ENCODE measurements around the gene BPGM.

BPGM gene

DNA sequence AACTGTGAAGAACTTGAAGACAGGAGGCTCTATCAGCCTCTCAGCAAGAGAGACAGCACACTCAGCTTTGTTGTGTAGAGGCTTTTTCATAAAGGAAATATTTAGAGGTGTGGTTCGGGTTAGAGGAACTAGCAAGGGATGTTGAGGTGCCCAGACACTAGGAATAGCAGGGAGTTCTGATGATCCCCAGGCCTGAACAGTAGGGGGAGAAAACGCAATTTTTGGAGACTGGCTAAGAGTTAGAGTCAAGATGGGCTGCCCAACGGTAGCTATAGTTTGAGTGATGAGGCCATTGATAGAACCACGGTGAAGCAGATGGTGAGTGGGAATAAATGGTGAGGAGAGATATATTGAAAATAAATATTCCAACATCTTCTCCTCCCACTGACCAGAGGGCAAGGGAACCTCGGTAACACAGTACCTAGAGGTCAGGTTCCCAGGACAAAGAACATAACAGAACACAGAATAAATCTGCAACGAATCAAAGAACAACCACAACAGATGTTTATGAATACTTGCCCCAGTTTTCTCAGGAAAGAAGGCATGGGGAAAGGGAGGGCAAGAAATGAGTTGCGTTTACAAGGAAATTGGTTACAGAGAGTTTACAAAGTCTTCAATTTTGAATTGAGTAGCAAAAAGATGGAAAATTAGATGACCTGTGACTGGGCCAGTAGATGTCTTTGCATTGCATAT lies 24.2 kb upstream of the BPGM start:
- TF ChIP-seq GATA3 (IDR thresholded peaks at IDR 0.05; ENCODE audit: low read depth, low read length): no peak
- no peak for TF ChIP-seq GATA2 (IDR thresholded peaks at IDR 0.05; ENCODE audit: low read depth, low read length)

DNA sequence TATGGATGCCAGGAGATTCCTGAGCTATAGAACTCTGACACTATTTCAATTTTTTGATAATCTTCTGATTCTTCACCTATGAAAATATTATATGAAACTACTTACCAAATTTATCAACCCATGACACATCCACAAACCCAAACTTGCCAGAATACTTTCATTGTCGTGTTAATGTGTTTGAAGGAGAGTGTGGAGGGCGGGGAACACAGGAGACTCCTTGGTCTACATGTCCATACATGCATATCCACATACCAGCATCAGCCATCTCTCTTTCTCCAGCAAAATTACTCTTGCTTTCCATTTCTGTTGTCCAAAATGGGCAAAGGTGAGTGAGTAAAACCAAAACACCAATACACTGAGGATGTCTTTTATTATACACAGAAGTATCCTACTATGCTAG lies 23.5 kb upstream of the BPGM start:
- TF ChIP-seq GATA3 (IDR thresholded peaks at IDR 0.05; ENCODE audit: low read depth, low read length) (no peak), GATA2 (IDR thresholded peaks at IDR 0.05; ENCODE audit: low read depth, low read length) (no peak)

DNA sequence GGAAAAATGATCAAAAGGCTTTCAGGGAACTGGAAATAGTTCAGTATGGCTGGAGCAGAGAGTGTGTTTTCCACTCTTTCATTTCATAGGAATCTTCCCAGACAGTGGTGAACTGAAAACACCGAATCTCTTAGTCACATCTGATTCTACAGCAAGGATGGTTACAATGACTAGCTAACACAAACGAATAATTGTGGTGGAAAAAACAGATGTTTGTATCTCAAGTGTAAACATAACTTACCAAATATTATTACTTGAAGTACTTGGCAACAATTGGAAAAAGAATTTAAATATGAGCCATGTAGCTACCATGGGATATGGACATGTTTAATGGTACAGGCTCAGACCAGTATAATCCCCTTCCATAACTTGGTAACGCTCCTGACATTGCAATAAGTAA lies 21.1 kb upstream of the BPGM start:
- TF ChIP-seq GATA3 (IDR thresholded peaks at IDR 0.05; ENCODE audit: low read depth, low read length) (no peak), GATA2 (IDR thresholded peaks at IDR 0.05; ENCODE audit: low read depth, low read length) (no peak)

DNA sequence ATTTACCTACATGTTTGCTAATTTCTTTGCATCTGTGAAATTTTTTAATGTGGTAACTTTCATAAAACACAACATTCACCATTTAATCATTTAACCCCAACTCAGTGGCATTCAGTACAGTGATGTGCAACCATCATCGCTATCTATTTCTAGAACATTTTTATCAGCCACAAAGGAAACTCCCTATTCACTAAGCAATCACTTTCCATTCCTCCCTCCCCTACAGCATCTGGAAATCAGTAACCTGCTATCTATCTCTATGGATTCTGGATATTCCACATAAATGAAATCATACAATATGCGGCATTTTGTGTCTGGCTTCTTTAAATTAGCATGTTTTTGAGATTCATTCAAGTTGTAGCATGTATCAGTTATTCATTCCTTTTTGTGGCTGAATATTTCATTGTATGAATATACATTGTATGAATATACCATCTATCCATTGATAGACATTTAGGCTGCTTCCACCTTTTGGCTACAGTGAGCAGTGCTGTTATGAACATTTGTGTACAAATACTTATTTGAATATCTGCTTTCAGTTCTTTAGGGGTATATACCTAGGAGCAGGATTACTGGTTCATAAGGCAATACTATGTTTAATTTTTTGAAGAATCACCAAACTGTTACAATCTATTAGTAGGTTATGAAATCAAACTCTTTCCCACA lies 19.4 kb upstream of the BPGM start:
- TF ChIP-seq GATA3 (IDR thresholded peaks at IDR 0.05; ENCODE audit: low read depth, low read length) (no peak), GATA2 (IDR thresholded peaks at IDR 0.05; ENCODE audit: low read depth, low read length) (no peak)

DNA sequence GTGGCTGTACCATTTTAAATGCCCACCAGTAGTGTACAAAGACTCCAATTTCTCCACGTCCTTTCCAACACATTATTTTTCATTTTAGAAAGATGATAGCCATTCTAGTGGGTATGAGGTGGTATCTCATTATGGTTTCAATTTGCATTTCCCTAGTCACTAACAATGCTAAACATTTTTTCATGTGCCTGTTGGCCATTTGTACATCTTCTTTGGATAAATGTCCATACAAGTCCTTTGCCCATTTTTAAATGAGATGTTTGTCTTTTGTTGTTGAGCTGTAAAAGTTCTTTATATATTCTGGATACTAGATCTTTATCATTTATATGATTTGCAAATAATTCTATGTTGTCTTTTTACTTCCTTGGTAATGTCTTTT lies 18.9 kb upstream of the BPGM start:
- TF ChIP-seq GATA2 (IDR thresholded peaks at IDR 0.05; ENCODE audit: low read depth, low read length) (no peak), GATA3 (IDR thresholded peaks at IDR 0.05; ENCODE audit: low read depth, low read length) (no peak)

DNA sequence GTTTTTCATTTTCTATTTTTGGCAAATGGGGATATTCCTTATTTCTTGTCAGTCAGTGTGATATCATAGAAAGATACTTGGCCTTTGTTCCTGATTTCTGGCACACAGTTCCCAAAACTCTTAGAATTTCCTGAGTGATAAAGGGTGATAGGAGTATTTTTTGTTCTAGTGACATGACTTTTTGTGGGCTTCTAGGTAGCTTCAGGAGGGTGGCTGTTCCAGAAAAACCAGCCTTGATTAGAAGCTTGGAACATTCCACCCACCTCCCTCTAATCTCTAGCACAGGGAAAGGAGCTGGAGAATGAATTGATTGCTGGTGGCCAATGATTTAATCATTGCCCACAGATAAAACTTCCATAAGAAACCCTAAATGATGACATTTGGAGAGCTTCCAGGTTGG lies 17.2 kb upstream of the BPGM start:
- TF ChIP-seq GATA3 (IDR thresholded peaks at IDR 0.05; ENCODE audit: low read depth, low read length): no peak
- TF ChIP-seq GATA2 (IDR thresholded peaks at IDR 0.05; ENCODE audit: low read depth, low read length): no peak

DNA sequence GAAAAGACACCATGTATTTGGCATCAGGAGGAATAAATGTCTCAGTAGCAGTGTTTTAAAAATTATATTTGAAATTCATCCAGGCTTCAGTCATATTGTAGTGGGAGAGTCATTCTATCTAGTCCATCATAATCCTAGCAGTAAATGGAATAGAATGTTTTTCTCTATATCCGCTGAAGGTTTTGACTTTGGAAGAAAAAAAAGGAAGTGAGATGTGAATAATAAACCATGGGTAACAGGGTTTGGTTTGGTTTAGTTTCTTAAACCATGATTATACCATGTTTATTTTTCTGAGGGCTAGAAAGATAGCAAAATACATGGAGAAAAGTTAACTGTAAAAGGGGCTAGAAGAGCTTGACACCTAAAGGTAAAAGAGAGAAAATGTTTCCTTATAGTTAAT lies 16.4 kb upstream of the BPGM start:
- TF ChIP-seq GATA3 (IDR thresholded peaks at IDR 0.05; ENCODE audit: low read depth, low read length) (no peak), GATA2 (IDR thresholded peaks at IDR 0.05; ENCODE audit: low read depth, low read length) (no peak)

DNA sequence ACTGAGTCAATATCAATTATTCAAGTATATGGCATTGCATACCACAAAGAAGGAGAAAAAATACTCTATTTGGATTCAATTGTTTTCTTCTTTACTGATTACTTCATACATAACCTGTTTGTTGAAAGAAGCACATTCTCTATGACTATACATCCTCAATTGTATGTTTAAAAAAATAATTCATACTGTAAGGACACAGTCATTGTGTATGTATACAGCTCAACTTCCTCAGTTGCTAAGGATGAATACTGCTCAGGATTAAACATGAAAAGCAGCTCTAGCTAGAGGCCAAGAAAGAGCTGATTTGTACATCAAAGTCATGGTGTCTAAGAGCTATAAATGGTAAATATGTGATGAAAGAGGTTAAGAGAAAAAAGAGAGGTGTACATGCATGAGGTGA lies 15.8 kb upstream of the BPGM start:
- no peak for TF ChIP-seq GATA3 (IDR thresholded peaks at IDR 0.05; ENCODE audit: low read depth, low read length)
- TF ChIP-seq GATA2 (IDR thresholded peaks at IDR 0.05; ENCODE audit: low read depth, low read length): no peak

DNA sequence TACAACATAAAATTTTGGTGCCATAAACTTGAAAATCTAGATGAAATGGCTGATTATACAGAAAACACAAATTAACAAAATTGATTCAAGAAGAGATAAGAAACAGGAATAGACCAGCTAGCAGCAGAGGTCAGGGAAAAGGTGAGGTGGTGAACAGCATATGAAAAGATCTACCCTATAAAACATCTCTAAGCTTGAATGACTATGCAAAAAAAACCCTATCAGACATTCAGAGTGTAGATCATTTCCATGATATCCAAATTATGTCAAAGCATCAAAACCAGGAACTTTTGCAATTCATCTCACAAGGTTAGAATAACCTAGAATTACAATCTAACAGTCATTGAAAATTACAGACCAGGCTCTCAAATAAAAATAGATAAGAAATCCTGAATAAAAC lies 14.6 kb upstream of the BPGM start:
- TF ChIP-seq GATA2 (IDR thresholded peaks at IDR 0.05; ENCODE audit: low read depth, low read length): no peak
- no peak for TF ChIP-seq GATA3 (IDR thresholded peaks at IDR 0.05; ENCODE audit: low read depth, low read length)

DNA sequence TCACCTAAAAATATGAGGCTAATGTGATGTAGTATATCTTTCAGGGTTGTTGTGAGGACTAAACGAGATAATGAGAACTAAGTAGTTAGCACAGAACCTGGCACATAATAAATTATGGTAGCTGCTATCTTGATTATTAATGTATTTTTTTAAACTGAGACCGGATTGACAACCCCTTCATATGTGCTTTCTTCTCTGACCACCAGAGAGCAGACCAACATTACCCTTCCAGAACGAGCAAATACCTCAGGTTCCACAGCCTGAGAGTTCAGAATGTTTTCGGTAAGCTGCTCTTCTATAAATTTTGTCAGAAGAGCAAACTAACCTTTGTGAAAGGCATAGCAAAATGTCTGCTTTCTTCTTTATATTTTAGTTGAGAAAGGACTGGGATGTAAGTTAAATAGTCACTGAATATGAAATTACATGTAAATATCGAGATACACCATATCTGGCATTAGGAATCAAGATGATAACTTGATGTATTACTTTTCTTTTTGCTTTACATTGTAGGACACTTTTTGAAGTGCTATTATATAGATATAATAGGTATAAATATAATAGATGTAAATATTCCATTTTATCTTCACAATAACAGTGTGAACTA lies 13.6 kb upstream of the BPGM start:
- TF ChIP-seq GATA3 (IDR thresholded peaks at IDR 0.05; ENCODE audit: low read depth, low read length) (no peak), GATA2 (IDR thresholded peaks at IDR 0.05; ENCODE audit: low read depth, low read length) (no peak)

DNA sequence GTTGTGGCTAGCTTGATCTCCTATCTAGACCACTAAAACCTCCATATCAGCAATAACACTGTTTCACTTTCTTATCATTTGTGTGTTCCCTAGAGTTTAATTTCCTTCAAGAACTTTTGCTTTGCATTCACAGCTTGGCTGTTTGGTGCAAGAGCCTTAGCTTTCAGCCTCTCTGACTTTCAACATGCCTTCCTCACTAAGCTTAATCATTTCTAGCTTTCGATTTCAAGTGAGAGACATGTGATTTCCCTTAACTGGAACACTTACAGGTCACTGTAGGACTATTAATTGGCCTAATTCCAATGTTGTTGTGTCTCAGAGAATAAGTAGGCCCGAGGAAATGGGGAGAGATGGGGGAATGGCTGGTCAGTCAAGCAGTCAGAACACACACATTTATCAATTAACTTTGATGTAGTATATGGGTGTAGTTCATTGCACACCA lies 10.6 kb upstream of the BPGM start:
- no peak for TF ChIP-seq GATA3 (IDR thresholded peaks at IDR 0.05; ENCODE audit: low read depth, low read length)
- no peak for TF ChIP-seq GATA2 (IDR thresholded peaks at IDR 0.05; ENCODE audit: low read depth, low read length)

DNA sequence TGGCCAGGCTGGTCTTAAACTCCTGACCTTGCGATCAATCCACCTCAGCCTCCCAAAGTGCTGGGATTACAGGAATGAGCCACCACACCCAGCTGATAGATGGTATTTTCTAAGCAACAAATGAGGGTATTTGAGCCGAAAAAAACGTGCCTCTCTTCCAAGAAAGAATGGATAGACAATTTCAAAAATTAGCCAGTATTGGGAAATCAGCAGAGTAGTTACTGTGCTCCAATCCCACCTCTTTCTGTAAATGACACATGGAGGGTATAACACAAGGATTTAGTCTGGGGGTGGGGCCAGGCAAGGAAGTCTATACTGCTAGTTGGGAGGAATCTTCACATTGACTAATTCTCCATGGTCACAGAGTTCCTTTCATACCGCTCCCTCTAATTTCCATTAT lies 9.2 kb upstream of the BPGM start:
- TF ChIP-seq GATA2 (IDR thresholded peaks at IDR 0.05; ENCODE audit: low read depth, low read length): no peak
- TF ChIP-seq GATA3 (IDR thresholded peaks at IDR 0.05; ENCODE audit: low read depth, low read length): no peak

DNA sequence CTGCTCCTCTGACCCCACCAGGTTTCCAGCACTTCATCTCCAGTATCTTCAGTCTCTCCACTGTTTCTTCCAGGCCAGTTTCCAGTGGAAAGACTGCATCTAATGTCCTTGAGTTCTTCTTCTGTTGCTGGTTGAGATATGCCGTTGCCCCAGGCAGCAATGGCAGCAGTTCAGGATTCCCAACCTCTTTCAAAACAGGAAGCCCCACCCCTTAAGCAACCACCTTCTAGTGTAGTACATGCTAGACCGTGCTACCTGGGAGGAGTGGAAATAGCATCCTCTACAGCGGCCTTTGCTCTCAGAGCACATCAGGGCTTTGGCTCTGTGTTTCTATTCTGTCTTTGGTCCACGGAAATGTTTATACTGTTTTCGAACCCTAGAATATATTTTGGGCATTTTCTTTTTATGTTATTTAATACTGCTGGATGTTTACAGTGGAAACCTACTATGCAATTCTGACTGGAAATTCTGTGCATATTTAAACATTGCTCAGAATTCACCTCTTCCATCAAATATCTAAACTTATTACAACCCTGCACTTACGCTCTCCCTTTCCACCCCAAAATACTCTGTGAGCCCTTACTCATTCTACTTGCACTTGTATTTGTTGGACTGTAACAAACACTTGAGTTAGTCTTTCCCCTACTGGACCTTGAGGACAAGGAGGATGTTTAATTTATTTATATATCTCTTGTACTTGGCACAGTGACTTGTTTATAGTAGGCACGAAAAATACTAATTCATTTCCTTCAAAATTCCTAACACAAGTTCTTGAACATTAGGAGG lies 8.5 kb upstream of the BPGM start:
- TF ChIP-seq GATA3 (IDR thresholded peaks at IDR 0.05; ENCODE audit: low read depth, low read length): no peak
- no peak for TF ChIP-seq GATA2 (IDR thresholded peaks at IDR 0.05; ENCODE audit: low read depth, low read length)

DNA sequence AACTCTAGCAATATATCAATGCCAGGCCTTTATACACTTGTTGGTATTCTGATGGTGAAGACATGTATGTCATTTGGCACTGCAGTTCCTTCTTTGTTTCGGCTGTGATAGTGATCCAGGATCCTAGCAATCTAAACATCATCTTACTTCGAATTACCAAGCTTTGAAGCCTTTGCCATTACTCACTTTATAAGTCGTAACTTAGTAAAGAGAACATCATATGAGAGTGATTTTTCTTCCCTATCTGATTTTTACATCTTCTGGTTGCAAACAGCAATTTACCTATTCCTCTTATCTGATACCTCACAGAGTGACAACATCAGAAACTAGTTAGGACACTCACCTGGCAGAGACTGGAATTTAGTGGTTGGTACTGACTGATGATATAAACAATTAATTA lies 7.6 kb upstream of the BPGM start:
- TF ChIP-seq GATA3 (IDR thresholded peaks at IDR 0.05; ENCODE audit: low read depth, low read length): no peak; the same call in 1 of the 2 replicates
- no peak for TF ChIP-seq GATA2 (IDR thresholded peaks at IDR 0.05; ENCODE audit: low read depth, low read length)
